Colonic mucosa (tissue), 4 donors: ENCODE results near the gene SOX12. TPM values are rescaled to one million over a fixed set of nuclear protein-coding genes. Genes with fewer than 3 reads are reported as not detected.

ENCODE experiments used
- DNase-seq: peaks from one replicate; pipeline ENCODE4 v3.0.0-alpha.2; 2020
- H3K27ac ChIP-seq: fragments of 200-600 bp; one replicate; pipeline ENCODE4 v1.8.0; 2021
- H3K27me3 ChIP-seq: fragments of 200-600 bp; one replicate; pipeline ENCODE4 v1.8.0; 2021
- H3K36me3 ChIP-seq: fragments of 200-600 bp; one replicate; pipeline ENCODE4 v1.8.0; 2021
- H3K4me1 ChIP-seq: fragments of 200-600 bp; one replicate; pipeline ENCODE4 v1.8.0; 2021; ENCODE audit warnings: mild to moderate bottlenecking
- H3K4me3 ChIP-seq: fragments of 200-600 bp; one replicate; pipeline ENCODE4 v1.8.0; 2021
- H3K9ac ChIP-seq, 2 donors: one replicate each; pipeline ENCODE4 v1.7.0; 2013; ENCODE audit warnings: control low read depth in 2 of 2, low read depth in 2 of 2, low read length in 2 of 2
- H3K9me3 ChIP-seq: fragments of 200-600 bp; one replicate; pipeline ENCODE4 v1.8.0; 2021
- CTCF ChIP-seq: fragments of 200-600 bp; IDR thresholded peaks from one replicate; pipeline ENCODE4 v1.8.0; 2022; ENCODE audit warnings: antibody characterized with exemption, mild to moderate bottlenecking
- intact Hi-C: fragments of 100-400 bp; cut with DNase I; formaldehyde crosslinking; loops from one replicate; pipeline ENCODE4 v1.14.1; 2022
- total RNA-seq, 2 donors: library from RNA; stranded (reverse); fragmentation: NEBNext Ultra II Directional in 1 of 2; extraction: Animal tissue kit (Norgen Biotek cat#: 25700) in 1 of 2; gene quantifications; one replicate each; pipeline ENCODE4 v1.2.1, GENCODE V29; 2021
- donor health status: healthy.
- donor health status: DM: no; HTN: no; CAD: no.
- donor health status: DM: no; HTN: no; CAD: no.

The SOX12 gene
- total RNA-seq, 2 donors from 2014 or later, result 5.0 to 7.5 TPM

- H3K27ac ChIP-seq, result peak overlapping the region; percentile 81
- intact Hi-C loops, result loop anchor here (10.0 kb wide), 1 partner anchor 51 kb away; no protein-coding TSS in a partner anchor
- H3K36me3 ChIP-seq, result no peaks in the 10 kb centered on the region
- no peaks in the 10 kb centered on the region for H3K27me3 ChIP-seq
- TF ChIP-seq CTCF, result no peak
- peak; percentile 61 for DNase-seq
- peak overlapping the region; percentile 66 to 74 for H3K9ac ChIP-seq
- no peaks in the 10 kb centered on the region for H3K4me1 ChIP-seq
- peak overlapping the region; percentile 59 for H3K4me3 ChIP-seq
- H3K9me3 ChIP-seq, result no peaks in the 10 kb centered on the region
These were observed 715 bp downstream of the SOX12 start for GRCh38 chr20:325889-326644.

GRCh38 chr20:326645-327185 lies 1.4 kb downstream of the SOX12 start:
- DNase-seq, result no peak
- H3K27ac ChIP-seq, result peak overlapping the region; percentile 81
- no peaks in the 10 kb centered on the region for H3K36me3 ChIP-seq
- H3K4me1 ChIP-seq, result no peaks in the 10 kb centered on the region
- no peaks in the 10 kb centered on the region for H3K27me3 ChIP-seq
- TF ChIP-seq CTCF, result no peak
- no peaks in the 10 kb centered on the region for H3K9me3 ChIP-seq
- intact Hi-C loops, result loop anchor here (10.0 kb wide), 1 partner anchor 52 kb away; no protein-coding TSS in a partner anchor
- peak overlapping the region; percentile 59 for H3K4me3 ChIP-seq
- H3K9ac ChIP-seq, result peak overlapping the region; percentile 66 to 74

GRCh38 chr20:327186-328026 lies 2.1 kb downstream of the SOX12 start:
- Histone ChIP-seq H3K4me3 (peak overlapping the region; percentile 59), H3K4me1 (no peaks in the 10 kb centered on the region), H3K9me3 (no peaks in the 10 kb centered on the region), H3K27me3 (no peaks in the 10 kb centered on the region), H3K36me3 (no peaks in the 10 kb centered on the region), H3K27ac (peak overlapping the region; percentile 31), H3K9ac (peak overlapping the region; percentile 59 to 67)
- DNase-seq, result peak; percentile 79
- intact Hi-C loops, result loop anchor here (10.0 kb wide), 1 partner anchor 53 kb away; no protein-coding TSS in a partner anchor
- TF ChIP-seq CTCF, result no peak

- no peak for TF ChIP-seq CTCF
- Histone ChIP-seq H3K9ac (peak overlapping the region in 1 of 2 donors; percentile 59), H3K36me3 (no peaks in the 10 kb centered on the region), H3K9me3 (no peaks in the 10 kb centered on the region), H3K4me1 (no peaks in the 10 kb centered on the region), H3K27ac (peak overlapping the region; percentile 31), H3K4me3 (peak overlapping the region; percentile 59), H3K27me3 (no peaks in the 10 kb centered on the region)
- DNase-seq, result no peak
- intact Hi-C loops, result loop anchor here (10.0 kb wide), 1 partner anchor 54 kb away; no protein-coding TSS in a partner anchor
These were observed 2.9 kb downstream of the SOX12 start for GRCh38 chr20:328027-328974.
